HepG2 (cell line): ENCODE data around the gene HDAC3. TPM values are rescaled to one million over a fixed set of nuclear protein-coding genes. Genes with fewer than 3 reads are reported as not detected.

ENCODE experiments used
- ATAC-seq: fragments of 200-7000 bp; cut with Tn5 transposase; 3 replicates; pipeline ENCODE4 v1.9.1; 2020; ENCODE audit warnings: mild to moderate bottlenecking, moderate library complexity
- BruUV-seq: library from RNA; stranded (reverse); fragments of 400-500 nt; replicated peaks from 2 replicates; lab custom pipeline; 2021; lab: Mats Ljungman, UMichigan
- CTCF ChIA-PET: fragments of 300-600 bp; formaldehyde crosslinking; extraction: SDS; loops from one replicate; lab custom pipeline; 2021; ENCODE audit warnings: low total read pairs, inconsistent platforms, low intra/inter-chr PET ratio; lab: Yijun Ruan, JAX
- POLR2A ChIA-PET: fragments of 350-600 bp; sonication (Branson Sonifier 250); formaldehyde crosslinking; loops from one replicate; lab custom pipeline; 2020; ENCODE audit warnings: antibody characterized with exemption, inconsistent platforms; lab: Yijun Ruan, JAX
- DNase-seq: peaks from one replicate; pipeline ENCODE4 v3.0.0-alpha.2; 2015; ENCODE audit warnings: low spot score
- FAIRE-seq: peaks from 3 replicates; lab custom pipeline; 2011; peaks lifted over from hg19 to GRCh38; lab: Jason Lieb, UNC
- H2AFZ ChIP-seq: one replicate; pipeline ENCODE4 v1.6.1; 2011; ENCODE audit warnings: low read length, inconsistent platforms
- H3K27ac ChIP-seq: fragments of 300-600 bp; 3 replicates; pipeline ENCODE4 v1.8.0; 2011; ENCODE audit warnings: mixed run types, mild to moderate bottlenecking, mixed read lengths, low read length, inconsistent platforms; ENCODE audit not compliant: insufficient read depth; ENCODE audit errors: extremely low read length
- H3K27me3 ChIP-seq, 2 experiments: fragments of 200-600 bp in 1 of 2; 2 replicates in 1 of 2; 3 replicates in 1 of 2; pipeline versions ENCODE4 v1.6.0 to v1.8.0; 2011; ENCODE audit warnings: low read length in 2 of 2, mild to moderate bottlenecking in 2 of 2, moderate library complexity in 2 of 2, inconsistent platforms in 1 of 2; ENCODE audit not compliant: insufficient read depth in 2 of 2, control insufficient read depth in 1 of 2
- H3K36me3 ChIP-seq, 2 experiments: fragments of 200-600 bp in 1 of 2; replicated peaks in 1 of 2; 2 replicates in 1 of 2; 3 replicates in 1 of 2; pipeline versions ENCODE4 v1.5.1 to v1.8.0; 2011; ENCODE audit warnings: low read length in 2 of 2, inconsistent platforms in 1 of 2; ENCODE audit not compliant: insufficient read depth in 2 of 2, control insufficient read depth in 1 of 2
- H3K4me1 ChIP-seq: 2 replicates; pipeline ENCODE4 v1.5.1; 2012; ENCODE audit warnings: low read length, inconsistent platforms; ENCODE audit not compliant: insufficient read depth
- H3K4me2 ChIP-seq: 2 replicates; pipeline ENCODE4 v1.6.0; 2011; ENCODE audit warnings: low read depth, low read length, inconsistent platforms
- H3K4me3 ChIP-seq, 3 experiments: fragments of 200-600 bp in 1 of 3; sonication (generic), shearing (Covaris generic) in 1 of 3; replicated peaks in 1 of 3; 2 replicates each; pipeline ENCODE4 v1.5.1; 2011 to 2016; ENCODE audit warnings: low read length in 3 of 3, inconsistent platforms in 2 of 3, low read depth in 2 of 3, mild to moderate bottlenecking in 2 of 3, control low read depth in 1 of 3, mixed read lengths in 1 of 3; ENCODE audit not compliant: insufficient read depth in 1 of 3
- H3K79me2 ChIP-seq: one replicate; pipeline ENCODE4 v1.6.1; 2011; ENCODE audit warnings: low read length, inconsistent platforms; ENCODE audit not compliant: insufficient read depth
- H3K9ac ChIP-seq: 2 replicates; pipeline ENCODE4 v1.6.0; 2011; ENCODE audit warnings: mild to moderate bottlenecking, low read depth, low read length, inconsistent platforms; ENCODE audit not compliant: insufficient read depth
- H3K9me3 ChIP-seq: 2 replicates; pipeline ENCODE4 v1.5.1; 2012; ENCODE audit warnings: mild to moderate bottlenecking, low read length
- H4K20me1 ChIP-seq: 2 replicates; pipeline ENCODE4 v1.6.0; 2011; ENCODE audit warnings: inconsistent platforms, mild to moderate bottlenecking, low read length, moderate library complexity; ENCODE audit not compliant: insufficient read depth
- SP1 ChIP-seq, 2 experiments: fragments of 450-650 bp in 1 of 2; sonication (generic) in 1 of 2; formaldehyde crosslinking in 1 of 2; IDR thresholded peaks; 2 replicates each; pipeline versions ENCODE4 v1.4.0 to v1.6.1; 2016 to 2020; ENCODE audit warnings: missing genetic modification reagents in 1 of 2
- ZNF563 ChIP-seq: sonication (generic); formaldehyde crosslinking; IDR thresholded peaks from 2 replicates; pipeline ENCODE4 v1.8.0; 2022; ENCODE audit warnings: mild to moderate bottlenecking, moderate library complexity, missing genetic modification reagents
- ZNF709 ChIP-seq: sonication (generic); formaldehyde crosslinking; IDR thresholded peaks from 2 replicates; pipeline ENCODE4 v1.5.0; 2020; ENCODE audit warnings: mild to moderate bottlenecking, missing genetic modification reagents
- in situ Hi-C: cut with HindIII; loops from 2 replicates; pipeline ENCODE4 v1.10.0; 2017; ENCODE audit warnings: low pct_unique_long_range_greater_than_20kb; ENCODE audit not compliant: extremely low pct_ligation_motif_present
- intact Hi-C: fragments of 100-400 bp; cut with micrococcal nuclease; formaldehyde crosslinking; loops from one replicate; pipeline ENCODE4 v1.10.0; 2022; ENCODE audit not compliant: unreplicated experiment
- polyA plus RNA-seq, 8 experiments: library from polyadenylated mRNA; depleted of rRNA in 3 of 8; stranded (reverse) in 7 of 8; unstranded in 1 of 8; fragments of >200 nt; fragmentation: Illumina TruSeq in 4 of 8; extraction: Trizol in 4 of 8; gene quantifications; 2 replicates each; pipeline versions ENCODE4 v1.2.1 to v1.2.3, GENCODE V29; 2011 to 2016; ENCODE audit warnings: low read depth in 4 of 8, missing spikeins in 1 of 8, mixed read lengths in 1 of 8; ENCODE audit not compliant: insufficient read depth in 1 of 8
- total RNA-seq, 5 experiments: library from RNA; depleted of rRNA; stranded (reverse); fragments of >200 nt; fragmentation: Illumina TruSeq; extraction: Trizol; gene quantifications; 2 replicates each; pipeline ENCODE4 v1.2.3, GENCODE V29; 2016; ENCODE audit warnings: low read depth in 1 of 5
- TF ChIP-seq, protein P1 (sequence below): sonication (generic); formaldehyde crosslinking; IDR thresholded peaks from 2 replicates; pipeline ENCODE4 v1.4.0; 2020; ENCODE audit warnings: low read depth, mild to moderate bottlenecking, missing genetic modification reagents
- TF ChIP-seq, protein P2 (sequence below): sonication (generic); formaldehyde crosslinking; IDR thresholded peaks from 2 replicates; pipeline ENCODE4 v1.5.1; 2020; ENCODE audit warnings: missing genetic modification reagents, mild to moderate bottlenecking, borderline replicate concordance

HDAC3 gene
- total and polyA plus RNA-seq, 2 of the 13 experiments (the other 11 are each of a cell fraction or from before 2014, with no cell fraction given), result 84.0 to 94.1 TPM

GRCh38 chr5:141677415-141677814 lies 40.8 kb upstream of the HDAC3 start:
- Histone ChIP-seq H3K4me3 (no peak overlapping the region), H3K4me1 (peaks cover 17% of the 10 kb centered on the region), H3K27ac (no peak overlapping the region), H3K79me2 (no peaks in the 10 kb centered on the region), H3K9me3 (no peaks in the 10 kb centered on the region), H3K9ac (no peak overlapping the region), H3K4me2 (no peak overlapping the region), H3K27me3 (peaks cover under 1 to 13% of the 10 kb centered on the region in 2 experiments; a peak in 4 of 5 replicates), H4K20me1 (no peaks in the 10 kb centered on the region), H3K36me3 (no peaks in the 10 kb centered on the region), H2AFZ (no peak overlapping the region)
- intact Hi-C loops, result no loop called here
- FAIRE-seq (no peak), ATAC-seq (peak; percentile 28; the same call in 1 of the 3 replicates), DNase-seq (peak; percentile 32)
- in situ Hi-C loops, result loop anchor here (25.0 kb wide), 1 partner anchor 460 kb away; no protein-coding TSS in a partner anchor
- BruUV-seq, result no TSS peak
- POLR2A ChIA-PET, result no interaction called here
- no peak for TF ChIP-seq ZNF563
- TF ChIP-seq, protein P1, sequence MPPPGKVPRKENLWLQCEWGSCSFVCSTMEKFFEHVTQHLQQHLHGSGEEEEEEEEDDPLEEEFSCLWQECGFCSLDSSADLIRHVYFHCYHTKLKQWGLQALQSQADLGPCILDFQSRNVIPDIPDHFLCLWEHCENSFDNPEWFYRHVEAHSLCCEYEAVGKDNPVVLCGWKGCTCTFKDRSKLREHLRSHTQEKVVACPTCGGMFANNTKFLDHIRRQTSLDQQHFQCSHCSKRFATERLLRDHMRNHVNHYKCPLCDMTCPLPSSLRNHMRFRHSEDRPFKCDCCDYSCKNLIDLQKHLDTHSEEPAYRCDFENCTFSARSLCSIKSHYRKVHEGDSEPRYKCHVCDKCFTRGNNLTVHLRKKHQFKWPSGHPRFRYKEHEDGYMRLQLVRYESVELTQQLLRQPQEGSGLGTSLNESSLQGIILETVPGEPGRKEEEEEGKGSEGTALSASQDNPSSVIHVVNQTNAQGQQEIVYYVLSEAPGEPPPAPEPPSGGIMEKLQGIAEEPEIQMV, result no peak
- TF ChIP-seq, protein P2, sequence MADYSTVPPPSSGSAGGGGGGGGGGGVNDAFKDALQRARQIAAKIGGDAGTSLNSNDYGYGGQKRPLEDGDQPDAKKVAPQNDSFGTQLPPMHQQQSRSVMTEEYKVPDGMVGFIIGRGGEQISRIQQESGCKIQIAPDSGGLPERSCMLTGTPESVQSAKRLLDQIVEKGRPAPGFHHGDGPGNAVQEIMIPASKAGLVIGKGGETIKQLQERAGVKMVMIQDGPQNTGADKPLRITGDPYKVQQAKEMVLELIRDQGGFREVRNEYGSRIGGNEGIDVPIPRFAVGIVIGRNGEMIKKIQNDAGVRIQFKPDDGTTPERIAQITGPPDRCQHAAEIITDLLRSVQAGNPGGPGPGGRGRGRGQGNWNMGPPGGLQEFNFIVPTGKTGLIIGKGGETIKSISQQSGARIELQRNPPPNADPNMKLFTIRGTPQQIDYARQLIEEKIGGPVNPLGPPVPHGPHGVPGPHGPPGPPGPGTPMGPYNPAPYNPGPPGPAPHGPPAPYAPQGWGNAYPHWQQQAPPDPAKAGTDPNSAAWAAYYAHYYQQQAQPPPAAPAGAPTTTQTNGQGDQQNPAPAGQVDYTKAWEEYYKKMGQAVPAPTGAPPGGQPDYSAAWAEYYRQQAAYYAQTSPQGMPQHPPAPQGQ (CRISPR knock-in tag), result no peak
- no peak for TF ChIP-seq ZNF709 (CRISPR knock-in tag)
- no peak for TF ChIP-seq SP1 (IDR thresholded peaks at IDR 0.05)
- no peak for TF ChIP-seq SP1 (CRISPR knock-in tag; IDR thresholded peaks at IDR 0.05)
- CTCF ChIA-PET, result no interaction called here
